ENCODE results near the gene DTL. TPM values are rescaled to one million over a fixed set of nuclear protein-coding genes. Genes with fewer than 3 reads are reported as not detected.
"Not testable (repeated sequence)": the region's sequence is repeated elsewhere in the genome, so short reads cannot be mapped to it uniquely, and the experiment has no call there.

DTL gene
- 10 to 100 TPM in 6 of 10 donors, 1 to 10 TPM in 4; 6.8 to 16.5 (median 10.8) TPM for polyA plus RNA-seq (ENCODE audit: insufficient read length in 10 of 10)
- long read RNA-seq, donor 1, partial matches to known transcripts, result 0 of 14 reads
- long read RNA-seq, donor 1, other reads (novel, unspliced or antisense), result 14 of 14 reads
- long read RNA-seq, donor 2, full-length matches to known transcripts, result 2 of 19 reads
- long read RNA-seq, donor 2, partial matches to known transcripts, result 0 of 19 reads
- long read RNA-seq, donor 2, other reads (novel, unspliced or antisense), result 17 of 19 reads
- long read RNA-seq, donor 3, result 0 reads
- long read RNA-seq, donor 4, partial matches to known transcripts, result 2,271 of 2,282 reads
- long read RNA-seq, donor 4, other reads (novel, unspliced or antisense), result 11 of 2,282 reads
- long read RNA-seq, donor 5, full-length matches to known transcripts, result 2 of 3,276 reads
- long read RNA-seq, donor 5, partial matches to known transcripts, result 3,257 of 3,276 reads
- long read RNA-seq, donor 5, other reads (novel, unspliced or antisense), result 17 of 3,276 reads
- long read RNA-seq, donor 6, partial matches to known transcripts, result 0 of 29 reads
- long read RNA-seq, donor 6, other reads (novel, unspliced or antisense), result 29 of 29 reads
- long read RNA-seq, donor 7, full-length matches to known transcripts, result 1 of 1 reads
- long read RNA-seq, donor 7, partial matches to known transcripts, result 0 of 1 reads
- long read RNA-seq, donor 7, other reads (novel, unspliced or antisense), result 0 of 1 reads
- long read RNA-seq, donor 8, full-length matches to known transcripts, result 1 of 16 reads
- long read RNA-seq, donor 8, partial matches to known transcripts, result 0 of 16 reads
- long read RNA-seq, donor 8, other reads (novel, unspliced or antisense), result 15 of 16 reads
- long read RNA-seq, donor 9, result 0 reads

DNA sequence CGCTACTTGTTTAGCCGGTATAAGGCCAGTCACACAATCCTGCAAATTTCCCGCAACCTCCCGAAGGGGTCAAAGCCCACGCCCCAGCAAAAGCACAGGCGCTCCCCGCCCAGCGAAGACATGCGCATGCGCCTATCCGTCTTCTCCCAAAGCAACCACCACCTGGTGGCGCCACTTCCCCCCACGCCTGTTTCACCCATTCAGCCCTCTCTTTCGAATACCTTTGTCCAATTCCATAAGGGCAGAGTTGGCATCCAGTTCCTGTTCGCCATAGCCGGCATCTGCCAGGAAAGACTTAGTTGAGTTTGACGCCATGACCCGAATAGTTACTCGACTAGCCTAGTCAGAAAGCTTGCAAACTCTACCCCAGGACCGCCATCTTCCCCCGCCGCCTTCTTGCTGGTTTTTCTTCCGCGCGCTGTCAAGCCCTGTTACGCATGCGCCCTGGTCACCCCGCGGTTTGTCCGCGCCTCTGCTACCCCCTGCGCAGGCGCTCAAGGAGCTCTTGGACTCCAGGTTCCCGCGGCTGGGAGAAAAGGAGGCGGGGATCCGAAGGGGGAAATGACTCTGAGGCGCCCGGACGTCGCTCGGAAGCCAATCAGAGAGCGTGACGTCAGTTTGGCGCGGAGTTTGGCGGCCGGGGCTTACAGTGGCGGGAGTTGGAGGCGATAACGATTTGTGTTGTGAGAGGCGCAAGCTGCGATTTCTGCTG is at the start of gene DTL, which contains the start of gene INTS7:
Gene DTL, plus strand, starts transcription at position 626 of the 712 bp plus-strand sequence. CDS start 143 bp downstream, outside the sequence.
Gene INTS7, minus strand, starts transcription at position 435 of the 712 bp plus-strand sequence. Its CDS starts 120 bp downstream, at position 315.
- peak; percentile 100 for DNase-seq

GRCh38 chr1:211986628-211987254 is 48.8 kb upstream of the DTL start:
- no peak for DNase-seq

DNA sequence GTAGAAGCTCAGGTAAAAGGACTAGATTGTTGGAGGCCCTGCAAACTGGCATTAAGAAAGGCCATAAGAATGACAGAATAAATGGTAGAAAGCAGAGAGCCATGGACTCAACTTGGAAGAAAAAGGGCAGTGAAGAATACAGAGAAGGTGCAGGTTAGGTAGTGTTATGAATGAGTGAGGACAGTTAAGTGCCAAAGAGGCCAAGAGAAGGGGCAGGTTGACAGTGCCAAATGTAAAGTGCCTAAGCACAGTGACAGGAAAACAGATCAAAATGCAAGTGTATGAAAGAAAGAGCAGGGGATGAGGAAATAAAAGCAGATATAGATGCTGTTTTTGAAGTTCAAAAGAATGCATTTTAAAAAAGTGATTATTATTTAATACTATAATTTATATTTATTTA is 43.9 kb upstream of the DTL start:
- no peak for DNase-seq

GRCh38 chr1:211997426-211997825 is 38.1 kb upstream of the DTL start:
- DNase-seq, result not testable (repeated sequence)

- DNase-seq, result no peak
Measured at GRCh38 chr1:212002536-212002935, 33.0 kb upstream of the DTL start.

DNA sequence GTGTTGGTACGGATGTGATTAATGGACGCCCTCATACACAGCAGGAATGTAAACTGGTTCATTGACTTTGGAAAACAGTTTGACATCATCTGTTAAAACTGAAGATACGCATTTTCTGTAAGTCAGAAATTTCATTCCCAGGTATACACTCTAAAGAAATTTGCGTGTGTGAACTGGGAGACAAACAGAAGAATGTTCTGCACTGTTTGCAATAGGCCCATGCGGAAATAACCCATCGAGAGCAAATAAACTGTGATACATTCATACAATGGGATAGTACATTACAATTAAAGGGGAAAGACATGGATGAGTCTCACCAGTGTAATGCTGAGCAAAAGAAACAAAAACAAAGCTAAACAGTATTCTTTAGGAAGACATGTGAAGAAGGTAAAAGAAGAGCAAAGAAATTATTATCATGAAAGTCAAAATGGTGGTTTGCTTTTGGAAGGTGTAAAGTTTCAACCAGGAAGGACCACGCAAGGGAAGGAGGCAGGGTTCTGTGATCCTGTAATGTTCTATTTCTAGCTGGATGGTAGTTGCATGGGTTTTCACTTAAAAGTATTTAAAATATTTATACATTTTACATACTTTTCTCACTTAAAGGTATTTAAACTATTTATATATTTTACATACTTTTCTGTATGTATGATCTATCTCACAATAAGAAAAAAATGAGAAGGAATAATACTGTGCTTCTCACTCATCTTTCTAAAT is 30.5 kb upstream of the DTL start:
- peak in 1 of 3 donors; percentile 1 for DNase-seq

DNA sequence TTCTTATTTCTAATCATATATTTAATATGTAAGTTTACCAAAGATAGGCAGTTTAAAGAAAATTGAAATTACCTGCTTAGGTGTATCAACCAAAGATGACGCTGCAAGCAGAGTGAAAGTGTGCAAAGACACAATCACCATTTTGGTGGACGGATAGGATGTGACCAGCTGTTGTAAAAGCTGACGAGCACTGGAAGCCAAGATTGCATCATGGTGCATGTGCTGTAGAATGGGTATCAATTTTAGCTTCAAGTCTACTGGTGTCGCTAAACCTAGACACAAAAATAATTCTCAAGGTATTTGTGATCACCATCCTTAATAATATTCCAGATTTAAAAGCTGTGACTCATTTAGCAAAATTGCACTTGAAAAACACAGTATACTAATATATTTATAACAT is 28.4 kb upstream of the DTL start:
- DNase-seq, result no peak

GRCh38 chr1:212007886-212008285 is 27.7 kb upstream of the DTL start:
- DNase-seq, result peak in 1 of 3 donors; percentile 11

GRCh38 chr1:212009561-212009960 is 26.0 kb upstream of the DTL start:
- DNase-seq, result no peak

DNA sequence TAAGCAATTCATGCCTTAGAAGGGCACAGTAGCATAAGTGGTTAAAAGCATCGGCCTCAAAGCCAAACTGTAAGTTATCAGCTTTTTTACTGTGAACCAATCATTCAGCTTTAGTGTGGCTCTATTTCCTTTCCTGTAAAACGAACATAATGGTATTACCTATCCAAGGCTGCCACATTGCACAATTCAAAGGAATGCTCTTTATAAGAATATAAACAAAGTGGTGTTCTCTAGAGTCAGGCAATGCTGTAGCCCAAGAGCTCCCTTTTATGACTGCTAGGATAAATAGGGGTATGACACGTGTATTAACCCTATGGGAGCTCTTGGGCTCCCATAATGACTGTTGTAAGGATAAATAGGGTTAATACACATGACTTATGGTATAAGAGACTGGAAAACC is 25.5 kb upstream of the DTL start:
- no peak for DNase-seq

DNA sequence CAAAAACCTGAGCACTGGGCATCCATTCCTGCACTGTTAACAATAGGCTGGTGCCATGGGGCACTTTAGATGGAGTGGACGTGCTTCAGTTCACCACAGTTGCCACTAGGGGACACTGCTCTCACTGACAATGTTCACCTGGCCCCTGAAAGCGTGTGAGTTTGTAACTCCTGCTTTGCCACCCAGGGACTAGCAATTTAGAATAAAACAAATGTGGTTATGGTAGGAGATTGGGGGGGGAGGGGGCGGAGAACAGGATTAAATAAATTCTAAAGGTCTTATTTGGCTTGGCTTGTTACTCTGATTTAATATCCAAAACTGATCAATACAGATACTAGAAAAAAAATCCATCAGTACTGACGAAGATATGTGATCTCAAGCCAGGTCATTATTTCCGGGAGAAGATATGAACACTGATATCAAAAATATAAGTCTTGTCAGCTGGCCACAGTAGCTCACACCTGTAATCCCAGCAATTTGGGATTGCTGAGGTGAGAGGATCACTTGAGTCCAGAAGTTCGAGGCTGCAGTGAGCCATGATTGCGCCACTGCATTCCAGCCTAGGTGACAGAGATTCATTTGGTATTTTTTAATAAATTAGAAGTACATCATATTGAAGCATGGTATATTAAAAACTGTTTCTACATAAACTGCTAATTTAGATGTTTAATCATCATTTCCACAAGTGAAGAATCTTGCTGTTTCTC is 23.4 kb upstream of the DTL start:
- DNase-seq, result peak; percentile 45 to 63 (median 49)

- DNase-seq, result no peak
Measured at GRCh38 chr1:212013672-212014071, 21.9 kb upstream of the DTL start.

DNA sequence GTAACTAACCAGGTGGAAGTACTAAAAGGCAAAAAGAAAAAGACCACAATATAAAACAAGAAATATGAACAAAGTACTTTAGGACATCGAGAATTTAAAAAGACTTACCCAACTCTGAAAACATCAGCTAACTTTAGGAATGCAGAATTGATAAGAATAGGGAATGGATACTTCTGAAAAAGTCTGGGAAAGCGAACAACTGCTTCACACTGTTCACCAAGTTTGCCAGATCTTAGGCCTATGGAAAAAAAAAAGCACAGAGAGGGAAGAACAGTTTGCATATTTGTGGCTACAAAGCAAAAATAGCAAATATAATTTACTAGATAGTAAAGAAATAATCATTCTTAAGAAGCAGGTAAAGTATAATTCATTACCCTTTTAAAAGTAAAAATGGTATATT is 14.6 kb upstream of the DTL start:
- no peak for DNase-seq

- no peak for DNase-seq
Measured at GRCh38 chr1:212021563-212021962, 14.0 kb upstream of the DTL start.

DNA sequence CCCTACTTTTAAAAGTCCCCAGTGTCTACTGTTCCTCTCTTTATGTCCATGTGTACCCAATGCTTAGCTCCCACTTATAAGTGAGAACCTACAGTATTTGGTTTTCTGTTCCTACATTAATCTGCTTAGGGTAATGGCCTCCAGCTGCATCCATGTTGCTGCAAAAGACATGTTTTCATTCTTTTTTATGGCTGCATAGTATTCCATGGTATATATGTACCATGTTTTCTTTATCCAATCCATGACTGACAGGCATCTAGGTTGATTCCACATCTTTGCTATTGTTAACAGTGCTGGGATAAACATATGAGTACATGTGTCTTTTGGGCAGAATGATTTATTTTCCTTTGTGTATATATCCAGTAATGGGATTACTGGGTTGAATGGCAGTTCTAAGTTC is 12.6 kb upstream of the DTL start:
- DNase-seq, result not testable (repeated sequence)

DNA sequence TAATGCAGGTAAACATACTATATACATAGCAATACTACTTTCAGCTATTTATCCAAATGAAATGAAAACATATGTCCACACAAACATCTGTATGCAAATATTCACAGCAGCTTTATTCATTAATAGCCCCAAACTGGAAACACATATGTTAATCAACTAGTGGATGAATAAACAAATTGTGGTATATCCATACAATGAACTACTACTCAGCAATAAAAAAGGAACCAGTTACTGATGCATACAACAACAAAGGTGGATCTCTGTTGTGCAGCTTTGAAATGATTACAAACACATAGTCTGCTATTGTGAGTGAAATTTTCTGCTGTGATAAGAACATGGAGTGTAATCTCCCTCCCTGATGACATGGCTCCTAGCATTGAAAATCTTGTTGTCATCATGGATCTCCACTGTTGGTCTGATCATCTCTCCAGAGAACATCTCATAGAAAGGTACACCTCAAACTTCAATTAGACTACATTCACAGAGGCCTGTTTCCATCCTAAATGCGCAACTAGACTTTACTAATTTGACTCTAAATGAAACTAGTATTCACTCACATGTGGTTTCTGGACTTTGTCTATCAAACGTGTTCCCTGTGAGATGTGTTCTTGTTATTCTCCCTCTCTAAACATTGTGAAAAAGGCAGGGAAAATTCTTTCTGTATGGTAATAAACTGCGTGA is 10.9 kb upstream of the DTL start:
- no peak for DNase-seq

GRCh38 chr1:212027727-212028126 is 7.8 kb upstream of the DTL start:
- DNase-seq, result peak in 1 of 3 donors; percentile 3

DNA sequence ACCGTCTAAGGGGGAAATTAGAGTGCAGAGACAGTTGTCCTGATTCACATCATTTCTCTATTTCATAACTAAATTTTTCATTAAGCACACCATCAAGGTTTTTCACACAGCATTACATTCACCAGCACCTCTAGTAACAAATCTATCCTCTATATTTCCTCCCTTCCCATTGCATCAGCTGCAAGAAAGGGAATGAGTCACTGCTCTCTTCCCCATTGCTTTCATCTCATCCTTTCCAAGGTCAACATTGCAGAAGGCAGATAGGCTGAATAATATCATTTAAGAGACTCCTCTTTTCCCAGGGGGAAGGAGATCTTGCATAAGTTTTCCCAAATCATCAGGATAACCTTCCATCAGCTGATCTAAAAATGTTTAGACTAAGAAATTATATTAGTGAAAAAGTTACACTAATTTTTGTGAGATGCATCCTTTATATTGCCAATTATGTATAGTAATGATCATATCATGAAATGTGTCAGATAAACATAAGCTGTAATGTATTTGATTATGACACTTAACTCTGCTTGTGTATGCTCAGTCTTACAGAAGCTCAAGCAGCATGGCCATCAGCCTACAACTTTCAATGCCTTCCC is 4.5 kb upstream of the DTL start:
- DNase-seq, result peak in 1 of 3 donors; percentile 80

DNA sequence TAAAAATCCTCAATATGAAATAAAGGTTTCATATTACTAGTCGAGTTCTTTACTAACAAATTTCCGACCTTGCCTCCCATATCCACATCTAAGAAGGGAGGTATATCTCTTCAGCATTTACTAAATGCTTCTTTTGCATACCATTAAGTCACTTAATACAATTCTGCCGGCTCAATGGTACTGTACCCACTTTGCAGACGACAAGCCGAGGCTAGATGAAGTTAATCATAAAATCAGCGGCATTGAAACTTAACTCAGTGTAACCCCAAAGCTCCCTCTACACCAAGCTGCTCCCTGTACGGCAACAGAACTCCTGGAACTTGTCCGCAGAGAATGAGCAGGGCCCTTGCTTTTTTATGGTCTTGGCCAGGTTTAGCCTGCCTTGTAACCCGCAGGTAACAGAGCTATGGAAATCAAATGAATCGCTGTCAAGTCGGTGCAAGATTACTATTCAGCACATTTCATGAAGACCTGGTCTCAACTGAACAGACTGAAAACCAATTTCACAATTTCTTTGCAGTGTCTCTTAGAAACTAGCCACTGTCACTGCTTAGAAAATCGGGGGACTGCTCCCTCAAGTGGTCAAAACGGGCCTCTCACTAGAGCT is 929 bp upstream of the DTL start:
- DNase-seq, result no peak

Data from muscle of back (tissue), 13 donors.